Dermis lymphatic vessel endothelial cell (primary cell): ENCODE results near the gene PPP3CB. TPM values are rescaled to one million over a fixed set of nuclear protein-coding genes. Genes with fewer than 3 reads are reported as not detected.

ENCODE experiments used
- total RNA-seq: library from RNA; depleted of rRNA; stranded (reverse); fragments of >200 nt; gene quantifications from 2 replicates; pipeline ENCODE4 v1.2.1, GENCODE V29; 2014

PPP3CB gene
- total RNA-seq, result 8.6 and 12.3 TPM in 2 replicates

GRCh38 chr10:73495884-73496674 is at the start of gene PPP3CB:
Gene PPP3CB, minus strand, starts transcription at chr10:73496024. Its CDS starts 135 bp downstream, at chr10:73495889.

GRCh38 chr10:73433538-73433867 is 62.3 kb downstream of the PPP3CB start, which contains the start of gene MSS51:
Gene MSS51, minus strand, starts transcription at chr10:73433561. Its CDS starts 5,277 bp downstream, at chr10:73428284.

GRCh38 chr10:73413528-73414229 is 82.1 kb downstream of the PPP3CB start, which contains the start of gene ANXA7:
Gene ANXA7, minus strand, starts transcription at chr10:73414058. Its CDS starts 13,202 bp downstream, at chr10:73400856.

Other genes with a start within 250 kb of the PPP3CB start
- 18.4 and 19.3 TPM in 2 replicates for gene DNAJC9, start 248.8 kb downstream of the PPP3CB start, total RNA-seq
- 58.2 and 60.1 TPM in 2 replicates for gene MRPS16, start 243.4 kb downstream of the PPP3CB start, total RNA-seq
- 0.22 and 0.26 TPM in 2 replicates for gene CFAP70, start 137.2 kb downstream of the PPP3CB start, total RNA-seq
- 94.1 and 100 TPM in 2 replicates for gene ANXA7, start 82.0 kb downstream of the PPP3CB start, total RNA-seq
- gene MSS51, start 62.5 kb downstream of the PPP3CB start, total RNA-seq, result 0.69 and 0.76 TPM in 2 replicates
- gene USP54, start 95.3 kb upstream of the PPP3CB start, total RNA-seq, result 5.1 and 6.8 TPM in 2 replicates
- not detected in 2 replicates for gene MYOZ1, start 145.4 kb upstream of the PPP3CB start, total RNA-seq
- not detected in 2 replicates for gene SYNPO2L, start 160.0 kb upstream of the PPP3CB start, total RNA-seq
- 1.4 and 1.8 TPM in 2 replicates for gene AGAP5, start 202.1 kb upstream of the PPP3CB start, total RNA-seq
- gene SEC24C, start 248.3 kb upstream of the PPP3CB start, total RNA-seq, result 50.9 and 51.4 TPM in 2 replicates